ENCODE measurements around the gene GNRH2. TPM values are rescaled to one million over a fixed set of nuclear protein-coding genes. Genes with fewer than 3 reads are reported as not detected.

GNRH2 gene
- total and polyA plus RNA-seq, 2 of the 8 experiments (the other 6 are each of a cell fraction or from before 2014, with no cell fraction given): 0.09 to 0.82 TPM

DNA sequence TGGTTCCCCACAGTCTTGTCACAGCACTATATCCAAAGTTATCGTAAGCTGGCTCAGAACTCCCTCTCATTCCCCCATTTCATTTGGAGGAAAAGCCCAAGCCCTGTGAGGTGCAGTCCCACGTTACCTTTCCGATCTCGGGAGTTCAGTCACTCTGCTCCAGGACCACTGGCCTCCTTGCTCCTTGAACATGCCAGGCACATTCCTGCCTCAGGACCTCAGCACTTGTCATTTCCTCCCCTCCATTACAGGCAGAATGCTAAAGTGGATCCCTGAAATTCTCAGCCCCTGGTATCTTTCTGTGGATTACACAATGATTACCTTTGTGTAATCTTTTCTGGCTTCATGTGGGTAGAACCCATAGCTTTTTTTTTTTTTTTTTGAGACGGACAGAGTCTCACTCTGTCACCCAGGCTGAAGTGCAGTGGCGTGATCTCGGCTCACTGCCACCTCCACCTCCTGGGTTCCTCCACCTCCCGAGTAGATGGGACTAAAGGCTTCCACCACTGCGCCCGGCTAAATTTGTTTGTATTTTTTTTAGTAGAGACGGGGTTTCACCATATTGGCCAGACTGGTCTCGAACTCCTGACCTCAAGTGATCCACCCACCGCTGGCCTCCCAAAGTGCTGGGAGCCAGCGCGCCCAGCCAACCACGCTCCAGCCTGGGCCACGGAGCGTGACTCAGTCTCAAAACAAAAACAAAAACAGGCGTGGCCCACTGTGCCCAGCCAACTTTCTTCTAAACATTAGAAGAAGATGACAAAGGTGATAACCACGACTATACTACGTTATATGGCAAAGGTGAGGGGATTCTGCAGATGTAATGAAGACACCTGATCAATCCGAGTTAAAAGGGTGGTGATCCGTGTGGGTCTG, 24.0 kb downstream of the GNRH2 start:
- CTCF ChIA-PET (ENCODE audit: partially characterized antibody): interaction anchor here (0.6 to 4.6 kb wide), 4 partner anchors 12 to 943 kb away, joined by 3 to 23 read pairs (median 8); no protein-coding TSS in a partner anchor
- POLR2A ChIA-PET (ENCODE audit: partially characterized antibody): no interaction called here
- TF ChIP-seq ATF2 (IDR thresholded peaks at IDR 0.05; ENCODE audit: low read length) (no peak), USF2 (IDR thresholded peaks at IDR 0.05; ENCODE audit: low read length) (no peak), TAF1 (IDR thresholded peaks at IDR 0.05; ENCODE audit: low read depth, low read length) (no peak), EZH2 (IDR thresholded peaks at IDR 0.05; ENCODE audit: low read depth, low read length, severe bottlenecking) (no peak), RXRA (IDR thresholded peaks at IDR 0.05; ENCODE audit: insufficient read depth, low read depth, low read length) (no peak), NANOG (IDR thresholded peaks at IDR 0.05; ENCODE audit: insufficient read depth, low read depth, low read length, poor library complexity, severe bottlenecking) (no peak)
- TF ChIP-seq, protein P1, sequence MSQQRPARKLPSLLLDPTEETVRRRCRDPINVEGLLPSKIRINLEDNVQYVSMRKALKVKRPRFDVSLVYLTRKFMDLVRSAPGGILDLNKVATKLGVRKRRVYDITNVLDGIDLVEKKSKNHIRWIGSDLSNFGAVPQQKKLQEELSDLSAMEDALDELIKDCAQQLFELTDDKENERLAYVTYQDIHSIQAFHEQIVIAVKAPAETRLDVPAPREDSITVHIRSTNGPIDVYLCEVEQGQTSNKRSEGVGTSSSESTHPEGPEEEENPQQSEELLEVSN (IDR thresholded peaks at IDR 0.05): no peak

More for the DNA sequence above, 24.0 kb downstream of the GNRH2 start:
- no peaks in the 10 kb centered on the region for H4K20me1 ChIP-seq (replicated peaks in 1 of 2; ENCODE audit: control insufficient read depth in 1 of 2, insufficient read depth in 2 of 2, low read length in 2 of 2)
- no peak overlapping the region for H3K14ac ChIP-seq (ENCODE audit: insufficient read length)
- no peak overlapping the region for H3K9ac ChIP-seq (replicated peaks in 1 of 4; ENCODE audit: extremely low read depth in 1 of 4, low read depth in 3 of 4, low read length in 3 of 4)
- peaks cover 4 to 20% (median 15%) of the 10 kb centered on the region in 4 experiments for H3K27me3 ChIP-seq (replicated peaks in 1 of 4; ENCODE audit: control insufficient read depth in 3 of 4, extremely low read depth in 1 of 4, insufficient read depth in 3 of 4, low read length in 3 of 4)
- no peak overlapping the region for H2AK5ac ChIP-seq (ENCODE audit: low read depth, low read length)
- FAIRE-seq: no peak
- no peak overlapping the region for H4K91ac ChIP-seq (replicated peaks; ENCODE audit: insufficient read length, low read length)
- H3K18ac ChIP-seq (ENCODE audit: extremely low read depth, low read length): no peak overlapping the region
- peaks cover 0 to under 1% of the 10 kb centered on the region in 2 experiments; a peak in 1 of 4 replicates for H3K9me3 ChIP-seq (ENCODE audit: insufficient read depth in 2 of 2, low read depth in 1 of 2, low read length in 1 of 2)
- no peak overlapping the region for H2BK120ac ChIP-seq (replicated peaks; ENCODE audit: low read depth, low read length)
- H3K4ac ChIP-seq (replicated peaks; ENCODE audit: insufficient read length, low read depth, low read length): no peak overlapping the region
- H3K79me2 ChIP-seq (ENCODE audit: control insufficient read depth in 1 of 2, insufficient read depth in 2 of 2, low read length in 2 of 2): no peaks in the 10 kb centered on the region
- no peak overlapping the region for H3K56ac ChIP-seq (replicated peaks; ENCODE audit: insufficient read length, low read depth, low read length)
- no peak overlapping the region for H3K4me2 ChIP-seq (ENCODE audit: insufficient read depth in 1 of 2, low read depth in 2 of 2, low read length in 2 of 2)
- H2BK15ac ChIP-seq (ENCODE audit: low read length): no peak overlapping the region
- no peak overlapping the region for H3K4me3 ChIP-seq (ENCODE audit: extremely low read depth in 1 of 4, insufficient read depth in 2 of 4, low read depth in 3 of 4, low read length in 4 of 4)
- no peak for DNase-seq (ENCODE audit: low read depth in 1 of 2, low spot score in 2 of 2)
- no peak overlapping the region for H2BK5ac ChIP-seq (ENCODE audit: low read depth, low read length)
- H2BK12ac ChIP-seq (ENCODE audit: low read depth, low read length): no peak overlapping the region
- H3K4me1 ChIP-seq (replicated peaks in 1 of 4; ENCODE audit: control insufficient read depth in 3 of 4, insufficient read depth in 4 of 4, low read length in 3 of 4): peaks cover 0 to 5% (median 0%) of the 10 kb centered on the region in 4 experiments; a peak in 3 of 7 replicates
- no peak overlapping the region for H3K27ac ChIP-seq (ENCODE audit: low read depth, low read length)
- no peak overlapping the region for H2AFZ ChIP-seq (ENCODE audit: low read length)
- H3K23me2 ChIP-seq (ENCODE audit: low read depth, low read length): peaks cover 3% of the 10 kb centered on the region; the same call in 1 of the 2 replicates
- H3K23ac ChIP-seq (ENCODE audit: insufficient read length): no peak overlapping the region
- no peaks in the 10 kb centered on the region for H3K79me1 ChIP-seq (ENCODE audit: low read depth, low read length)
- no peak overlapping the region for H2BK20ac ChIP-seq (ENCODE audit: low read length)
- no peak overlapping the region for H4K5ac ChIP-seq (ENCODE audit: insufficient read length, low read depth, low read length)
- H4K8ac ChIP-seq (ENCODE audit: extremely low read depth, insufficient read depth, low read length): no peak overlapping the region
- no peaks in the 10 kb centered on the region for H3K36me3 ChIP-seq (ENCODE audit: control insufficient read depth in 2 of 4, insufficient read depth in 4 of 4, low read length in 3 of 4)
- 89% methylated on average over 22 of the region's 23 CpGs; no CpG with 5 or more reads in 1 of the 2 experiments for WGBS, 2 experiments (ENCODE audit: extremely low coverage in 1 of 2, insufficient coverage in 1 of 2, insufficient read length in 1 of 2, insufficient replicate concordance in 2 of 2, low coverage in 1 of 2, low lambda C conversion rate in 2 of 2, missing lambda C conversion rate in 1 of 2)

All from H1 (cell line).